Right kidney (tissue), 1 donor: Measurements from ENCODE around the gene STYXL2.

Experiments
- DNase-seq: peaks from one replicate; pipeline ENCODE4 v3.0.0-alpha.2; 2016

STYXL2 gene

DNA sequence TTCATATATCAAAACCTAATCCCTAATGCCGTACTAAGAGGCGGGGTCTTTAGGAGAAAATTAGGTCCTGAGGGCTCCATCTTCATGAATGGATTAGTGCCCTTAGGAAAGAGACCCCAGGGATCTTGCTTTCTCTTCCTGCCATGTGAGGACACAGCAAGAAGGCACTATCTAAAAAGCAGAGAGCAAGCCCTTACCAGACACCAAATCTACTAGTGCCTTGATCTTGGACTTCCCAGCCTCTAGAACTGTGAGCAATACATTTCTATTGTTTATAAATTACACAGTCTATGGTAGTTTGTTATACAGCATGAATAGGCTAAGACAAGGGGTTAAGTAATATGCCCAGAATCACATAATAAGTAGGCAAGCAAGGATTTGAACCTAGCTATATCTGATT lies 42.9 kb downstream of the STYXL2 start:
- DNase-seq, result no peak

GRCh38 chr1:167137332-167137781 lies 43.5 kb downstream of the STYXL2 start:
- DNase-seq, result no peak

DNA sequence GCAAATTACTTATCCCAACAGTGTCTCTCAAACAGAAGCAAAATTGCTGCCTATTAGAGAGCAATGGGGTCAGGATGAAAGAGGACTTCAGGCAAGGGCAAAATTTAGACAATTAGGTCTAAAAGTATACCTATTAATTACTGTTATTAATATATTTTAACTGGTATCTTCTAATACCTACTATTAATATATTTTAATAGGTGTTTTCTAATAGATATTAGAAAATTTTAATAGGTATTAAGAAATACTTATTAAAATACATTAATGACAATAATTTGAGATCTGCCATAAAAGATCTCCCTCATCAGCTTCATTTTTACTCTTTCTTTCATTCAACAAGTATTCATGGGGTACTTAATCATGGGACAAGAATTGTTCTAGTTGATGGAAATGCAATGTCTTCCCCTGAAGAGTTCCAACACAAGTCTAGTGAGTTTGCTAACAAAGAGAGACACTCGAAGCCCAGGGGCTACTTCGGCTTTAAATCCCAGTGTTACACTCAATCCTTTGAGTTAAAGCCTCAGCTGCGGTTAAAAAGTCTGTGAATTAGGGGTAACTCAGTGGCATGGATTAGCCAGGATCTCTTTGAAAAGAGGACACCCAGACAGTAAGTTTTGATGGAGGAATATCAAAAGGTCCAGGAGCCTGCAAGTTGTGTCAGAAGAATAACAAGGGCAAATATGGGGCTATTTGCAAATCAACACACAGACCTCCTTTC lies 44.1 kb downstream of the STYXL2 start:
- no peak for DNase-seq

DNA sequence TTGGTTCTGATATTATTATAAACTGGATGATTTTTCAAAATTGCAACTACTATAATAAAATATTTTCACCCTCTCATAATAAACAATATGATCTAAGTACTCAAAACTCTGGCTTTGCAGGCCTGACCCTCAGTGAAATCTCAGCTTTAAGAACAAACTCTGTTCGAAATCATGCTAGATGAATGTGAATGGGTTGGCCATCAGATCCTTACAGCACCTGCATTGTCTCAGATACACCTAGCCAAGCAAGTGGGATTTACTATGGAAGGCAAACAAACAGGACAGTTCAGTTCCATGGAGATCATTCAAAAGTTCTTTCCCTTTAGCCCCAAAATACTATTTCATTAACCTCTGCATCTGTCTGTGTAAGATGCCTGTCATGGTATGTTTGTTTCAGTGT lies 44.8 kb downstream of the STYXL2 start:
- DNase-seq, result no peak

DNA sequence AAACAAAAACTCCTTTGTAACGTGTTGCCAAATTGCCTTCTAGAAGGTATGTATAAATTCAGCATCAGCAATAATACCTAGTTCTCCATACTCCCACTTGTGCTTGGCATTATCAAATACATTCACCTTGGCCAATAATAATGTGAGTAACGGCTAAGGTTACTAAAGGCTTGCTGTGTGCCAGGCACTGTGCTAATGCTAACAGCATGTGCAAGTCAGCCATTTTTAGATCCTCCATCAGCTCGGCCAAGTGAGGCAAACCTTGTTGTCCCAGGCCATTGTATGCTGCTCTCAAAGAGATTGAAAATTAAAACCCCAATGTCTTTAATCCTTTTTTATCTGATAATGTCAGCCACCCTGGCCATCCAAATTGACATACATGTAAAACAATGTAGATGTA lies 48.1 kb downstream of the STYXL2 start:
- DNase-seq, result no peak
